Adrenal gland (tissue), 5 donors: ENCODE data around the gene IFITM5.

Experiments
- POLR2A ChIP-seq, 2 donors: fragments of 450-650 bp; IDR thresholded peaks; one replicate each; pipeline ENCODE4 v1.6.1; 2017; ENCODE audit warnings: antibody characterized with exemption in 2 of 2, mild to moderate bottlenecking in 2 of 2, moderate library complexity in 1 of 2
- TF ChIP-seq, protein P1 (sequence below), 6 experiments: fragments of 450-650 bp in 4 of 6; fragments of 200-600 bp in 2 of 6; sonication (generic) in 1 of 6; IDR thresholded peaks; 1 replicate in 5 of 6; 2 replicates in 1 of 6; pipeline versions ENCODE4 v1.5.1 to v1.8.0; 2016 to 2021; ENCODE audit warnings: antibody characterized with exemption in 6 of 6, mild to moderate bottlenecking in 2 of 6, moderate library complexity in 1 of 6
- donor health status: DM: no; HTN: no; CAD: no.

- TF ChIP-seq, protein P1, sequence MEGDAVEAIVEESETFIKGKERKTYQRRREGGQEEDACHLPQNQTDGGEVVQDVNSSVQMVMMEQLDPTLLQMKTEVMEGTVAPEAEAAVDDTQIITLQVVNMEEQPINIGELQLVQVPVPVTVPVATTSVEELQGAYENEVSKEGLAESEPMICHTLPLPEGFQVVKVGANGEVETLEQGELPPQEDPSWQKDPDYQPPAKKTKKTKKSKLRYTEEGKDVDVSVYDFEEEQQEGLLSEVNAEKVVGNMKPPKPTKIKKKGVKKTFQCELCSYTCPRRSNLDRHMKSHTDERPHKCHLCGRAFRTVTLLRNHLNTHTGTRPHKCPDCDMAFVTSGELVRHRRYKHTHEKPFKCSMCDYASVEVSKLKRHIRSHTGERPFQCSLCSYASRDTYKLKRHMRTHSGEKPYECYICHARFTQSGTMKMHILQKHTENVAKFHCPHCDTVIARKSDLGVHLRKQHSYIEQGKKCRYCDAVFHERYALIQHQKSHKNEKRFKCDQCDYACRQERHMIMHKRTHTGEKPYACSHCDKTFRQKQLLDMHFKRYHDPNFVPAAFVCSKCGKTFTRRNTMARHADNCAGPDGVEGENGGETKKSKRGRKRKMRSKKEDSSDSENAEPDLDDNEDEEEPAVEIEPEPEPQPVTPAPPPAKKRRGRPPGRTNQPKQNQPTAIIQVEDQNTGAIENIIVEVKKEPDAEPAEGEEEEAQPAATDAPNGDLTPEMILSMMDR (IDR thresholded peaks at IDR 0.05) = no peak
- TF ChIP-seq POLR2A (IDR thresholded peaks at IDR 0.05) = peak in 1 of 2 donors; percentile 16
Observed at GRCh38 chr11:312092-312816, 12.9 kb upstream of the IFITM5 start.
